Testis (tissue), 3 donors: ENCODE data around the gene CDK8. TPM values are rescaled to one million over a fixed set of nuclear protein-coding genes. Genes with fewer than 3 reads are reported as not detected.

ENCODE experiments used
- DNase-seq: peaks from one replicate; pipeline ENCODE4 v3.0.0-alpha.2; 2019
- H3K27ac ChIP-seq, 2 donors: fragments of 200-600 bp; sonication (generic); one replicate each; pipeline ENCODE4 v1.5.1; 2019
- H3K27me3 ChIP-seq: fragments of 200-600 bp; sonication (generic); one replicate; pipeline ENCODE4 v1.5.1; 2019
- H3K36me3 ChIP-seq: fragments of 200-600 bp; sonication (generic); one replicate; pipeline ENCODE4 v1.5.1; 2017; ENCODE audit warnings: low read depth; ENCODE audit errors: missing control alignments
- H3K4me1 ChIP-seq: fragments of 200-600 bp; sonication (generic); one replicate; pipeline ENCODE4 v1.5.1; 2019
- H3K4me3 ChIP-seq, 2 donors: fragments of 200-600 bp; sonication (generic); one replicate each; pipeline ENCODE4 v1.5.1; 2017 to 2019
- H3K9me3 ChIP-seq: fragments of 200-600 bp; sonication (generic); one replicate; pipeline ENCODE4 v1.5.1; 2017
- CTCF ChIP-seq, 3 experiments: fragments of 450-650 bp in 2 of 3; fragments of 200-600 bp in 1 of 3; sonication (generic) in 1 of 3; IDR thresholded peaks; one replicate each; pipeline ENCODE4 v1.5.1; 2016 to 2019; ENCODE audit warnings: antibody characterized with exemption in 3 of 3, mild to moderate bottlenecking in 2 of 3, moderate library complexity in 1 of 3
- POLR2A ChIP-seq: fragments of 450-650 bp; IDR thresholded peaks from one replicate; pipeline ENCODE4 v1.6.1; 2017; ENCODE audit warnings: antibody characterized with exemption, mild to moderate bottlenecking, moderate library complexity
- WGBS, 2 donors: methylation state at CpG; one replicate each; pipeline ENCODE4 v1.1.5; 2018; 5-methylcytosine and 5-hydroxymethylcytosine counted together
- intact Hi-C: fragments of 100-400 bp; cut with DNase I; formaldehyde crosslinking; loops from one replicate; pipeline ENCODE4 v1.15.1; 2023; ENCODE audit warnings: low total_unique reads
- polyA plus RNA-seq: library from polyadenylated mRNA; stranded (reverse); fragments of 350-450 nt; fragmentation: Illumina TruSeq; extraction: RNeasy Lipid Tissue Mini Kit (QIAGEN cat#74804); gene quantifications from one replicate; pipeline ENCODE4 v1.2.3, GENCODE V29; 2014; ENCODE audit warnings: low read depth, low replicate concordance; ENCODE audit not compliant: insufficient read depth
- total RNA-seq, 2 donors: library from RNA; depleted of rRNA; stranded (reverse); fragments of >200 nt; gene quantifications; one replicate each; pipeline ENCODE4 v1.2.3, GENCODE V29; 2016

The CDK8 gene
- total and polyA plus RNA-seq, 3 donors from 2014 or later, result 16.5 to 31.7 (median 27.1) TPM

- 81 to 91% methylated on average over 3 of the region's 3 CpGs for WGBS, 2 donors
- no peak for TF ChIP-seq CTCF (IDR thresholded peaks at IDR 0.05)
- TF ChIP-seq POLR2A, result no peak
- no peaks in the 10 kb centered on the region for H3K36me3 ChIP-seq
- H3K4me1 ChIP-seq, result no peaks in the 10 kb centered on the region
- H3K9me3 ChIP-seq, result no peaks in the 10 kb centered on the region
- no peak overlapping the region for H3K4me3 ChIP-seq
- no peak for DNase-seq
- no peak overlapping the region for H3K27ac ChIP-seq
- H3K27me3 ChIP-seq, result no peaks in the 10 kb centered on the region
- intact Hi-C loops, result no loop called here
Measured at GRCh38 chr13:26436914-26437313, 183.0 kb downstream of the CDK8 start.

GRCh38 chr13:26440111-26440510, 186.2 kb downstream of the CDK8 start:
- Histone ChIP-seq H3K4me1 (no peaks in the 10 kb centered on the region), H3K4me3 (no peak overlapping the region), H3K27ac (no peak overlapping the region), H3K27me3 (no peaks in the 10 kb centered on the region), H3K9me3 (no peaks in the 10 kb centered on the region), H3K36me3 (no peaks in the 10 kb centered on the region)
- 75 to 83% methylated on average over 3 of the region's 3 CpGs for WGBS, 2 donors
- no peak for DNase-seq
- TF ChIP-seq POLR2A (no peak), CTCF (IDR thresholded peaks at IDR 0.05) (no peak)
- intact Hi-C loops, result no loop called here

- WGBS, 2 donors, result 85 to 93% methylated on average over 8 of the region's 8 CpGs
- no peaks in the 10 kb centered on the region for H3K9me3 ChIP-seq
- intact Hi-C loops, result no loop called here
- H3K36me3 ChIP-seq, result no peaks in the 10 kb centered on the region
- H3K27ac ChIP-seq, result no peak overlapping the region
- TF ChIP-seq CTCF (IDR thresholded peaks at IDR 0.05), result no peak
- no peak for TF ChIP-seq POLR2A
- H3K4me1 ChIP-seq, result no peaks in the 10 kb centered on the region
- no peak for DNase-seq
- H3K4me3 ChIP-seq, result no peak overlapping the region
- no peaks in the 10 kb centered on the region for H3K27me3 ChIP-seq
Measured at GRCh38 chr13:26441476-26441875, 187.5 kb downstream of the CDK8 start.

- Histone ChIP-seq H3K4me1 (no peaks in the 10 kb centered on the region), H3K27ac (no peak overlapping the region), H3K36me3 (no peaks in the 10 kb centered on the region), H3K27me3 (no peaks in the 10 kb centered on the region), H3K4me3 (no peak overlapping the region), H3K9me3 (no peaks in the 10 kb centered on the region)
- WGBS, 2 donors, result 61 to 62% methylated on average over 1 of the region's 1 CpG
- DNase-seq, result no peak
- TF ChIP-seq POLR2A (no peak), CTCF (IDR thresholded peaks at IDR 0.05) (no peak)
- intact Hi-C loops, result no loop called here
Measured at GRCh38 chr13:26442541-26442940, 188.6 kb downstream of the CDK8 start.

GRCh38 chr13:26445092-26445491, 191.2 kb downstream of the CDK8 start:
- H3K36me3 ChIP-seq, result no peaks in the 10 kb centered on the region
- no peaks in the 10 kb centered on the region for H3K4me1 ChIP-seq
- H3K4me3 ChIP-seq, result no peak overlapping the region
- TF ChIP-seq CTCF (IDR thresholded peaks at IDR 0.05) (no peak), POLR2A (no peak)
- intact Hi-C loops, result no loop called here
- no peaks in the 10 kb centered on the region for H3K9me3 ChIP-seq
- 83 to 85% methylated on average over 3 of the region's 3 CpGs for WGBS, 2 donors
- no peak overlapping the region for H3K27ac ChIP-seq
- H3K27me3 ChIP-seq, result no peaks in the 10 kb centered on the region
- DNase-seq, result no peak
